MCF 10A (cell line): ENCODE data around the gene CCDC27. TPM values are rescaled to one million over a fixed set of nuclear protein-coding genes. Genes with fewer than 3 reads are reported as not detected.

Source experiments
- BruUV-seq: library from RNA; stranded (reverse); fragments of 400-500 nt; replicated peaks from 2 replicates; lab custom pipeline; 2021; lab: Mats Ljungman, UMichigan
- CTCF ChIA-PET: fragments of 300-600 bp; sonication (Branson Sonifier 250); formaldehyde crosslinking; extraction: SDS; loops from one replicate; lab custom pipeline; 2021; ENCODE audit warnings: antibody characterized with exemption, inconsistent platforms; lab: Yijun Ruan, JAX
- POLR2A ChIA-PET: fragments of 300-600, 350-650 bp; sonication (Branson Sonifier 250); formaldehyde crosslinking; extraction: SDS; loops from one replicate; lab custom pipeline; 2020; ENCODE audit warnings: antibody characterized with exemption, inconsistent platforms; lab: Yijun Ruan, JAX
- DNase-seq: peaks from one replicate; pipeline ENCODE4 v3.0.0-alpha.2; 2018; ENCODE audit not compliant: unreplicated experiment
- H3K27ac Mint-ChIP-seq: one replicate; pipeline ENCODE4 v1.8.0; 2022; ENCODE audit warnings: mild to moderate bottlenecking, low read depth, mixed read lengths; ENCODE audit not compliant: unreplicated experiment
- H3K27me3 Mint-ChIP-seq: one replicate; pipeline ENCODE4 v1.8.0; 2022; ENCODE audit warnings: mixed read lengths; ENCODE audit not compliant: insufficient read depth, unreplicated experiment
- H3K36me3 Mint-ChIP-seq: one replicate; pipeline ENCODE4 v1.8.0; 2022; ENCODE audit warnings: mild to moderate bottlenecking, moderate library complexity, mixed read lengths; ENCODE audit not compliant: insufficient read depth, unreplicated experiment
- H3K4me1 Mint-ChIP-seq: one replicate; pipeline ENCODE4 v1.8.0; 2022; ENCODE audit warnings: mixed read lengths; ENCODE audit not compliant: insufficient read depth, unreplicated experiment
- H3K4me3 Mint-ChIP-seq: one replicate; pipeline ENCODE4 v1.8.0; 2022; ENCODE audit warnings: mild to moderate bottlenecking, moderate library complexity, mixed read lengths; ENCODE audit not compliant: unreplicated experiment
- H3K9me3 Mint-ChIP-seq: one replicate; pipeline ENCODE4 v1.8.0; 2022; ENCODE audit warnings: mixed read lengths; ENCODE audit not compliant: unreplicated experiment
- intact Hi-C: fragments of 100-400 bp; cut with micrococcal nuclease; formaldehyde crosslinking; loops from 2 replicates; pipeline ENCODE4 v1.14.1; 2022
- total RNA-seq: library from RNA; stranded (reverse); gene quantifications from 2 replicates; pipeline ENCODE4 v1.2.3, GENCODE V29; 2022
- TF ChIP-seq, protein P1 (sequence below): fragments of 200-600 bp; IDR thresholded peaks from one replicate; pipeline ENCODE4 v1.8.0; 2022; ENCODE audit warnings: antibody characterized with exemption, mild to moderate bottlenecking; ENCODE audit not compliant: unreplicated experiment

CCDC27 gene
- total RNA-seq, 1 experiment from 2014 or later = not detected

DNA sequence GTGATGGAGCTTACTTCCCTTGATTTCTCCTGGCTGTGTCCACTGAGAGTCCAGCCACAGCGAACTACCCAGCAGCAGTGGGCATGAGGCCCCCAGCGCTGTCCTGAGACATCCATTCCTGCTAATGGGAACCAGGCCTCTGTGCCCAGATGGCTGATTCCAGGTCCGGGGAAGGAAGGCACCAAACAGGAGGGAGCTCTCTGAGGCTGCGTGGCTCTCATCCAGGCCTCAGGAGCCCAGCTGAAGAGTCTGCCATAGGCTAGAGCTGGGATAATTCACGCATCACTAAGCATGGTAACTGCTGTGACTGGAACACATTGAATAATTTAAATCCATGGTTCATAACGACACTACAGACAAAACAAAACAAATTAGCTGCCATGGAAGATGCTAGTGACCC lies 68.8 kb downstream of the CCDC27 start:
- peaks cover 40% of the 10 kb centered on the region for H3K36me3 Mint-ChIP-seq
- no peaks in the 10 kb centered on the region for H3K27me3 Mint-ChIP-seq
- no TSS peak for BruUV-seq
- no peaks in the 10 kb centered on the region for H3K4me1 Mint-ChIP-seq
- H3K27ac Mint-ChIP-seq = no peak overlapping the region
- DNase-seq = no peak
- no peak overlapping the region for H3K4me3 Mint-ChIP-seq
- CTCF ChIA-PET = no interaction called here
- TF ChIP-seq, protein P1, sequence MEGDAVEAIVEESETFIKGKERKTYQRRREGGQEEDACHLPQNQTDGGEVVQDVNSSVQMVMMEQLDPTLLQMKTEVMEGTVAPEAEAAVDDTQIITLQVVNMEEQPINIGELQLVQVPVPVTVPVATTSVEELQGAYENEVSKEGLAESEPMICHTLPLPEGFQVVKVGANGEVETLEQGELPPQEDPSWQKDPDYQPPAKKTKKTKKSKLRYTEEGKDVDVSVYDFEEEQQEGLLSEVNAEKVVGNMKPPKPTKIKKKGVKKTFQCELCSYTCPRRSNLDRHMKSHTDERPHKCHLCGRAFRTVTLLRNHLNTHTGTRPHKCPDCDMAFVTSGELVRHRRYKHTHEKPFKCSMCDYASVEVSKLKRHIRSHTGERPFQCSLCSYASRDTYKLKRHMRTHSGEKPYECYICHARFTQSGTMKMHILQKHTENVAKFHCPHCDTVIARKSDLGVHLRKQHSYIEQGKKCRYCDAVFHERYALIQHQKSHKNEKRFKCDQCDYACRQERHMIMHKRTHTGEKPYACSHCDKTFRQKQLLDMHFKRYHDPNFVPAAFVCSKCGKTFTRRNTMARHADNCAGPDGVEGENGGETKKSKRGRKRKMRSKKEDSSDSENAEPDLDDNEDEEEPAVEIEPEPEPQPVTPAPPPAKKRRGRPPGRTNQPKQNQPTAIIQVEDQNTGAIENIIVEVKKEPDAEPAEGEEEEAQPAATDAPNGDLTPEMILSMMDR = no peak
- intact Hi-C loops = no loop called here
- no peaks in the 10 kb centered on the region for H3K9me3 Mint-ChIP-seq
- POLR2A ChIA-PET = interaction anchor here (0.6 kb wide), 1 partner anchor 1572 kb away, joined by 3 read pairs; no protein-coding TSS in a partner anchor

Other genes with a start within 250 kb of the CCDC27 start
- gene MEGF6, start 140.9 kb upstream of the CCDC27 start, total RNA-seq = 12.9 and 14.3 TPM in 2 replicates
- 21.9 and 29.7 TPM in 2 replicates for gene TPRG1L, start 127.4 kb upstream of the CCDC27 start, total RNA-seq
- gene WRAP73, start 102.3 kb upstream of the CCDC27 start, total RNA-seq = 25.3 and 29.8 TPM in 2 replicates
- gene TP73, start 99.9 kb upstream of the CCDC27 start, total RNA-seq = 0.37 and 0.82 TPM in 2 replicates
- 1.2 TPM in 1 of 2 replicates, not detected in the other for gene SMIM1, start 20.3 kb downstream of the CCDC27 start, total RNA-seq
- 46.1 and 53.0 TPM in 2 replicates for gene LRRC47, start 44.0 kb downstream of the CCDC27 start, total RNA-seq
- 68.7 and 74.1 TPM in 2 replicates for gene CEP104, start 104.8 kb downstream of the CCDC27 start, total RNA-seq
- gene DFFB, start 105.0 kb downstream of the CCDC27 start, total RNA-seq = 4.5 and 4.8 TPM in 2 replicates
- gene C1orf174, start 147.8 kb downstream of the CCDC27 start, total RNA-seq = 22.4 and 24.4 TPM in 2 replicates